HUES6 (cell line): ENCODE measurements around the gene LHFPL6.

Source experiments
- H3K27ac ChIP-seq: 2 replicates; pipeline ENCODE4 v1.7.0; 2013; ENCODE audit warnings: low read depth, mild to moderate bottlenecking, low read length, inconsistent platforms
- H3K27me3 ChIP-seq: 2 replicates; pipeline ENCODE4 v1.6.1; 2013; ENCODE audit warnings: low read length; ENCODE audit not compliant: control insufficient read depth, insufficient read depth
- H3K36me3 ChIP-seq: 2 replicates; pipeline ENCODE4 v1.6.1; 2013; ENCODE audit warnings: low read length; ENCODE audit not compliant: control insufficient read depth, insufficient read depth
- H3K4me1 ChIP-seq: 2 replicates; pipeline ENCODE4 v1.6.1; 2013; ENCODE audit warnings: low read length; ENCODE audit not compliant: control insufficient read depth, insufficient read depth
- H3K4me3 ChIP-seq: 2 replicates; pipeline ENCODE4 v1.5.1; 2013; ENCODE audit warnings: low read depth, low read length
- H3K9ac ChIP-seq: one replicate; pipeline ENCODE4 v1.6.1; 2013; ENCODE audit warnings: mild to moderate bottlenecking, low read length
- H3K9me3 ChIP-seq: 2 replicates; pipeline ENCODE4 v1.6.1; 2013; ENCODE audit warnings: low read depth, low read length; ENCODE audit not compliant: control insufficient read depth, insufficient read depth

LHFPL6 gene

DNA sequence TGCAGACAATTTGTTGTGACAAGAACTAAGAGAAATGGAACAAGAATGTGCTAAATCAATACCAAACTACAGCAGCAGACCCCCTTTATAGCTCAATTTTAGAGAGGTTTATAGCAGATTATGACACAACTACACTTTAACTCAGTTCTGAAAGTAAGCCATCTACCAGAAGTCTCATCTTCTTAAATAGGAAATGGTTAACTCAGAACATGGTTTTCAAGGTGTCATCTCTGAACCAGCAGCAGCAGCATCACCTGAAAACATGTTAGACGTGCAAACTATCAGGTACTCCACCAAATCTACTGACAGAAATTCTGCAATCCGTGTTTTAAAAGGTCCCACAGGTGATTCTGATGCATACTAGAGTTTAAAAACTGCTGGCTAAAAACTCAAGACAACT is 6.8 kb downstream of the LHFPL6 start:
- Histone ChIP-seq H3K4me1 (peaks cover 3% of the 10 kb centered on the region; the same call in 1 of the 2 replicates), H3K27me3 (peaks cover 4% of the 10 kb centered on the region), H3K27ac (no peak overlapping the region), H3K4me3 (no peak overlapping the region), H3K36me3 (no peaks in the 10 kb centered on the region), H3K9ac (no peak overlapping the region), H3K9me3 (no peaks in the 10 kb centered on the region)

DNA sequence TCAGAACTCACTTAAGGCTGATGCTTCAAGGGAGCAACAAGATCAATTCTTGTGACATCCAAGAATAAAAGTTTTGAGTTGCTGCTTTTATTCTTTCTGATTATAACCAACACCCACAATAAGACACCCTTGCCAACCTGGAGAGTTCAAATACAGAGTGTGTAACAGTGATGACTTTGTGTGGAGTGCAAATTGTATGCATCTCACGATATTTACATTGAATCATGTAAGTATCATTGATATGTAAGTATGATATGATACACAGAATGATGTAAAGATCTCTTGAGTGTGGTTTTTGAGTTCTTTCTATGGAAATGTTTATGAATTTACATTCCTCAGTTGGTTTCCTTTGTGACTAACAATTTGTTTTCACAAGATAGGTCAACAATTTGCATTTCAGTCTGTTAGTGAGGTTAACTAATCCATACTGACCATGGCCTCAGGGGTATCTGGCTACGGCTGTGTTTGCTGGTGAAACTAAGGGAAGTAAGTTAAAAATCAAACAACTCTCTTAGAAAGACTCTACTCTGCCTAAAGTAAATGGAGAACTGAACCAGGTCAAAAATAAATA is 12.4 kb downstream of the LHFPL6 start:
- Histone ChIP-seq H3K27me3 (no peaks in the 10 kb centered on the region), H3K36me3 (no peaks in the 10 kb centered on the region), H3K4me3 (no peak overlapping the region), H3K9me3 (no peaks in the 10 kb centered on the region), H3K9ac (no peak overlapping the region), H3K4me1 (no peaks in the 10 kb centered on the region; the same call in 1 of the 2 replicates), H3K27ac (no peak overlapping the region)

DNA sequence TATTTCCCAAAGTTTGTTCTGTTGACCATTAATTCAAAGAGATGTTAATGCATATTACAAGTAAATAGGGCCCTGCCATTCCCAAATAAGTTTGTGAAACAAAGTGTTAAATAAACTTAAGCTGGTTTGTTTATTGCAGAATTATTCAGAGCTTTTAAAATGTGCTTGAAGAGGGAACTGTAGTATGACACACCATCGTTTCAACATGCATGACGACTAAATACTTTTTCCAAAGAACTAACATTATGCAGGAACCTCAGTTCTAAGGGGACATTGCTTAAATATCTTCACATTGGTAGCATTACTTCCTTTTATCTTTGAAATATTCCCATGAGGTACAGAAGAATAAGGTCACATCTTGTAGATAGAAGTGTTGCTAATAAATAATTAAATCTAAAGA is 14.6 kb downstream of the LHFPL6 start:
- H3K27me3 ChIP-seq, result no peaks in the 10 kb centered on the region
- no peaks in the 10 kb centered on the region for H3K9me3 ChIP-seq
- H3K4me1 ChIP-seq, result no peaks in the 10 kb centered on the region; the same call in 1 of the 2 replicates
- no peak overlapping the region for H3K4me3 ChIP-seq
- H3K36me3 ChIP-seq, result no peaks in the 10 kb centered on the region
- H3K27ac ChIP-seq, result no peak overlapping the region
- H3K9ac ChIP-seq, result no peak overlapping the region

DNA sequence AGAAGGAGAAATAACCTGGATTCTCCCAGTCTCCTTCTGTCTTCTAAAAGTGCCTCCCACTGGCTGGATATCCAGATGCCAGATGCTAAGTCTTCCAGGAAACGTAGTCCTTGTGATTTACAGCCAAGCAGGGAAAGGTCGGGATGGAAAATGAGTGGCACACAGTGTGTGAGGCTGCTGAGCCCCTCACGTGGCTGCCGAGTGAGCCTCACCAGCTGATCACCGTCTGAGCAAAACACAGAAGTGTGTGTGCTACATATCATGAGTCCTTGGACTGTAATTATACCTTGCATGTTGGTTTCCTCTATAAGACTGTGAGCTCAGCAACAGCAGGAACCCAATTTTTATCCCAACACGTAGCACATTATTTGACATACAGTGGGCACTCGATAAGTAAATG is 15.1 kb downstream of the LHFPL6 start:
- H3K4me1 ChIP-seq, result no peaks in the 10 kb centered on the region; the same call in 1 of the 2 replicates
- no peak overlapping the region for H3K9ac ChIP-seq
- no peaks in the 10 kb centered on the region for H3K36me3 ChIP-seq
- H3K27ac ChIP-seq, result no peak overlapping the region
- no peak overlapping the region for H3K4me3 ChIP-seq
- H3K27me3 ChIP-seq, result no peaks in the 10 kb centered on the region
- no peaks in the 10 kb centered on the region for H3K9me3 ChIP-seq

DNA sequence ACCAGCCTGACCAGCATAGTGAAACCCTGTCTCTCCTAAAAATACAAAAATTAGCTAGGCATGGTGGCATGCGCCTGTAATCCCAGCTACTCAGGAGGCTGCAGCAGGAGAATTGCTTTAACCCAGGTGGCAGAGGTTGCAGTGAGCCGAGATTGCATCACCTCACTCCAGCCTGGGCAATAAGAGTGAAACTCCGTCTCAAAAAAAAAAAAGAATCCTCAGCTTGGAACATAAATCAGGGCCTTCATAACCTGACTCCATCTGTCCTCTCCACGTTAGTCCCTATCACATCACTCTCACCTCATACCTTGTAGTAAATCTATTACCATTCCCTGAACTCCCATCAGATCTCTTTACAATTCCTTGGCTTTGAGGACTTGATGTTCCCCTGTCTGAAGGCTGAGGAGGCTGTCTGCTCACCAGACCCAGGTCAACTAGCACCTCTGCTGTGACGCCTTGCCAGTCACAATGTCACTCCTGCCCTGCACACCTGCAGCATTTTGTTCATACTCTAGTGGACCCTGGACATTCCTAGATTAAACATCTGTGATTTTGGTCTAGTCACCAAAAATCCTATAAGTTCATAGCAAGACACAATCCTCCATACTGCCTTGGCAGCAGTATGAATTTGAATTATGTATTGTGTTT is 15.9 kb downstream of the LHFPL6 start:
- Histone ChIP-seq H3K4me1 (no peaks in the 10 kb centered on the region; the same call in 1 of the 2 replicates), H3K4me3 (no peak overlapping the region), H3K36me3 (no peaks in the 10 kb centered on the region), H3K9ac (no peak overlapping the region), H3K27me3 (no peaks in the 10 kb centered on the region), H3K9me3 (no peaks in the 10 kb centered on the region), H3K27ac (no peak overlapping the region)

DNA sequence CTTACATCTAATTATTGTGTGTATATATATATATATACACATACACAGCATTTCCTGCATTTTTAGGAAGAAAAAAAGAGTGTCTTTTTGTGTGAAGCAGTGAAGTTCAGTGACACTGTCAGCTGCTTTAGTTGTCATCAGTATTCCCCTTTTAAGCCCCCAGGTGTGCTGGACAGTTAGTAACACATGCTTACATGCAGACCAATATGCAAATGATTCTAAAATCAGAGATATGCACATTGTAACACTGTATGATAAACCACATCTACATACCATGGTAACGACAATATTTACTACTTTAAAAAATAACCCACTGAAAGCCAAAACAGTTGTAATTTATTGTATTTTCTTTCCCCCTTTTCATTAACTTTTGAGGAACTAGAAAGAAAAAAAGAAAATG is 16.8 kb downstream of the LHFPL6 start:
- H3K4me1 ChIP-seq, result no peaks in the 10 kb centered on the region; the same call in 1 of the 2 replicates
- H3K27ac ChIP-seq, result no peak overlapping the region
- no peak overlapping the region for H3K9ac ChIP-seq
- no peaks in the 10 kb centered on the region for H3K36me3 ChIP-seq
- no peaks in the 10 kb centered on the region for H3K27me3 ChIP-seq
- no peaks in the 10 kb centered on the region for H3K9me3 ChIP-seq
- no peak overlapping the region for H3K4me3 ChIP-seq

DNA sequence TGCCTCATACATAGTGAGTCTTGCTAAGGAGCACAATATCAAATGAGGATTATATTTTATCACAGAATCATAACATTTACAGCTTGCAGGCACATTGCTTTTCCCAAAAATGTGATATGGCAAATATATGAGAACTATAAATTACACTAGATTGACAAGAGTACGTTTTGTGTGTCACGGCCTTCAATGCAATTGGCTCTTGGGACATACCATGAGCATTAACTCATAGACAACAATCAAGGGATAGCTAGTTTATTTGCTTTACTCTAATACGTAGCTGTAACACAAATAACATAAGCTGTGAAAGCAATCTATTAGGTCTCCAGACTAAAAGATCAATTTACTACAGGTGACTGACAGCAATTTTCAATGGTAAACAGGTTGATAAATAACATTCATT is 17.8 kb downstream of the LHFPL6 start:
- Histone ChIP-seq H3K27ac (no peak overlapping the region), H3K27me3 (no peaks in the 10 kb centered on the region), H3K4me3 (no peak overlapping the region), H3K4me1 (no peaks in the 10 kb centered on the region), H3K36me3 (no peaks in the 10 kb centered on the region), H3K9me3 (no peaks in the 10 kb centered on the region), H3K9ac (no peak overlapping the region)

DNA sequence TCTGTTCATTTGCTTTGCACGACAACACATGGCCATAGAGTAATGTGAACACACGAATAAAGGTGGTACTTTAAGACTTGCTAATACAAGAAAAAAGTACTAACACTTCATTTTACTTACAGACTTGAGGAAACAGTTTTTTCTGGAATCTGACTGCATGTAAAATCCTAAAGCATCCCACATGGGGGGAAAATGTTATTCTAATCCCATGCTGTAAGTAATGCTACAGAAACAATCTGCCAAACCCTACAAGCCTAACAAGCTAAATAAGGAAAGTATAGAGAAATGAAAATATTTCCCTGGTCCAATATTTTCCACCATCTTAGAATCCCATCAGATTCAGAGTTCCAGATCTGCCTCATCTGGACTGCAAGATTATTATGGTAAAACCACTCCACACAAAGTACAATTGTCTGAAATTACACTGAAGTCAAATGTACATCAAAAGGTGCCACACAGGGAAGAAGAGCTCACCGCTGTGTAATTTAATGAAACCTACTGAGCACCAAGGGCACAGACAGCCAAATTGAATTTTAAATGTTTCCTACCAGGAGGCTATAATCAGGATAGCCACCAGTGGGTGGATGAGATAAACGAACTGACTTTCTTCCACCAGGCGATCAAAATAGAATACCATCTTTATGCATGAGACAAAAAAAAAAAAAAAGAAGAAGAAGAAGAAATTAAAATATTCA is 22.0 kb downstream of the LHFPL6 start:
- H3K9me3 ChIP-seq, result no peaks in the 10 kb centered on the region
- H3K36me3 ChIP-seq, result no peaks in the 10 kb centered on the region
- H3K27ac ChIP-seq, result no peak overlapping the region
- no peaks in the 10 kb centered on the region for H3K27me3 ChIP-seq
- H3K4me3 ChIP-seq, result no peak overlapping the region
- peaks cover 13% of the 10 kb centered on the region for H3K4me1 ChIP-seq
- no peak overlapping the region for H3K9ac ChIP-seq

DNA sequence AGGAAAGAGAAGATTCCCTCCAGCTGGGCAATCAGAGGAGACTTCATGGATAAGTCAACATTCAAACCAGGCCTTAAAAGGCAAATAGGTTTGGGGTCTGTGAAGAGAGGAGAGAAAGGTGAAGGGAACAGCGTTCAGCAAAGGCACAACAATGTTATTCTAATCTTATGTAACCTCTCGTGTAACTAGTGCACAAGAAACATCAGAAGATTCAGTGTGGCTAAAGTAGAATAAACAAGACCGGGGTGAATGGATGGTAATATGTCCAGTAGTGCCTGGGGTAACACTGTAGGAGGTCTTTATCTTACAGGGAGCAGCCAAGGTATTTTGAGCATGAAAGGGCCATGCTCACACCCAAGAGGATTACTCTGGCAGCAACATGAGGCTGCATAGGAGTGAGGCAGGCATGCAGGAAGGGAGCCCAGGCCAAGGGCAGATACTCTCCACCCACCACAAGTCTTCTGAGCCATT is 24.1 kb downstream of the LHFPL6 start:
- no peak overlapping the region for H3K9ac ChIP-seq
- H3K4me3 ChIP-seq, result no peak overlapping the region

DNA sequence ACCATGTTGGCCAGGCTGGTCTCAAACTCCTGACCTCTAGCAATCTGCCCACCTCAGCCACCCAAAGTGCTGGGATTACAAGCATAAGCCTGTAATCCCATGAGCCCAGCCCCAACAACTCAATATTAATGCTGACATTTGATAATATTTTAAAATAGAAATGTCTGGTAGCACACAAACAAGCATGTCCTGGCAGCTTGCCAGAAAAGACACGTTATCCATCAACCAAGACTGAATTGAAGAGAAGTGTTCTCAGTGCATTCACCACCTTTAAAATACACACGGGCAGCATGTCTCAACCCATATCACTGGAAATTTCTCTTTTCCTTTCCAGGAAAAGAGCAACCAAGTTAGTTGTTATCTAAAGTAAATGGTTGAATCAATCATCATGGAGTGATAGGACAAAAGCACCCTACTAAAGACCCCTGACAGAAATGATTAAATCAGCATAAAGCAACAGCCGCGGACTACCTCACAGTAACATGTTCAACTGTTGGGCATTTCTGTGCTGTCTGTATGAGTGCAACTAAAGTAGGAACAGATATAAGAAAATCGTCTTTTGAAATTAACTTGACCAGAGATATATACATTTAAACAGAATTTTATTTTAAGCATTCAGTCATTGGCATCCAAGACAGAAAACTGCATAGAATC is 25.0 kb downstream of the LHFPL6 start:
- Histone ChIP-seq H3K36me3 (no peaks in the 10 kb centered on the region), H3K9ac (no peak overlapping the region), H3K9me3 (no peaks in the 10 kb centered on the region), H3K27me3 (no peaks in the 10 kb centered on the region), H3K4me1 (peaks cover 16% of the 10 kb centered on the region), H3K4me3 (no peak overlapping the region), H3K27ac (no peak overlapping the region)

More for the DNA sequence above, 24.1 kb downstream of the LHFPL6 start:
- Histone ChIP-seq H3K27ac (no peak overlapping the region), H3K27me3 (no peaks in the 10 kb centered on the region), H3K4me1 (peaks cover 16% of the 10 kb centered on the region), H3K36me3 (no peaks in the 10 kb centered on the region), H3K9me3 (no peaks in the 10 kb centered on the region)

DNA sequence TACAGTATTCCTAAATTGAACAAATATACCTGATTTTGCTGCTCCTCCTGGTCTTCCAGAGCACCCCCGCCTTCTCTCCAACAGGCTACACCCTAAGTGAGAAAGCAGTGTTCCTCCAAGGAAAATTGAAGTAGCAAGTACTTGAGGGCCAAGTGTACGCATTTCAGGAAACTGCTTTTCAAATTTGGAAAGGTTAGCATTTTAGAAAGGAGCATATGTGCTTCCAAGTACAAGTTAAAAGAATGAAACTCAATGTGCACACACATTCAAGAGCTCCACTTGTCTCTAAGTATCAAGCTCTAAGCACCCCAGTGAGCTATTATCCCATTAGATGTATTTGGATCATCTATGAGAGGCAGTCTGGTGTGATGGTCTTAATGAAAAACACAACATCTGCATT is 25.8 kb downstream of the LHFPL6 start:
- Histone ChIP-seq H3K27me3 (no peaks in the 10 kb centered on the region), H3K9ac (no peak overlapping the region), H3K36me3 (no peaks in the 10 kb centered on the region), H3K9me3 (no peaks in the 10 kb centered on the region), H3K27ac (no peak overlapping the region), H3K4me1 (peaks cover 16% of the 10 kb centered on the region), H3K4me3 (no peak overlapping the region)
